ENCODE measurements around the gene SMIM8.

Gene SMIM8

DNA sequence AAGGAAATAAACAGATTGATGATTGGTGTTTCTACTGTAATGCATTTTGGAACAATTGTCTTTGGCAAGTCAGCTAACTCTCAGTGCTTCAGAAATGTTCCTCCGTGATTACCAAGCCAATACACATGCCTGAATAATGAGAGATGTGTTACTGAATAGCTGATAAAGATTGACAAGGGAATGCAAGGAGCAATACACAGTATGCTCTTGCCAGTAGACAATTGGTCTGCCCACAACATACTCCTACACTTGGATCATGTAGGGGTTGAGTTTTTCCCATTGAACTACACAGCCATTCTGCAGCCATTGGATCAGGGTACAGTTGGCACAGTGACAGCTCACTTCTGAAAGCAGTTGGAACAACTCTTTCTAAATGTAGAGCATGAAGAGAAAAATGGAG, 12.3 kb downstream of the SMIM8 start:
- DNase-seq (ENCODE audit: low spot score): no peak

DNA sequence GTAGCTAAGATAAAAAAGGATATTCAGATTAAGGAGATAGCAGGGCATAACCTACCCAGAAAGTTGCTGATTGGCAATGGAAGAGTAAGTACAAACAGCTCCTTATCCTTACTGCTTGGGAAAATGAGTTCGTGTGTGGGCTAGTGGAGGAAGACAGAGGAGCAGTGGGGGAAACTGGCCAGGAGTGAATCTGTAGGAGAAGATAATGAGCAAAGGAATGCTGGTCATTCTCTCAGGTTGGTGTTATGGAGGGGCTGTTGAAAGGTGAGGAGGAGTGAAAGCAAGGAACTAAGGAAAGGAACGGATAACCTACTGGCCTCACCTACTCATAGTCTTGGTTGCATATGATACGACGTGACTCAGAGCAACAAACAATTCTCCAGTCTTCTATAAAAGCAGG, 14.0 kb downstream of the SMIM8 start:
- DNase-seq (ENCODE audit: low spot score): no peak

DNA sequence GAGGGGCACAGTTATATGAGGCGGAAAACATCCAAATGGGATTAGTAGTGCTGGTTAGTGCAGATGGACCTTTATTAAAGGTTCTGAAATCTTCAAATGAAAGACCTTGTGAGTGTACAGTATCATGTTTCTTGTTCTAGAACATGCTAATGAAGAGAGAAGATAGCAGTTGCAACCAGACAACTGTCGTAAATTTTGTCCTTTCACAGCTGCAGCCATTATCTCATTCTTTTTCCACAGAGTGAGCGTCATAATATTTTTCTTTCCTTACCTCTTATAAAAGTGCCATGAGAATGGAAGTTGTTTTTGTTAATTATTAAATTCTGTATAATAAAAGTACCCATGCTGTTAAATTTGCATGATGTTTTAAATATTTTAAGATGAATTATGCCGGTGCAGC, 17.8 kb downstream of the SMIM8 start:
- no peak for DNase-seq (ENCODE audit: low spot score)

DNA sequence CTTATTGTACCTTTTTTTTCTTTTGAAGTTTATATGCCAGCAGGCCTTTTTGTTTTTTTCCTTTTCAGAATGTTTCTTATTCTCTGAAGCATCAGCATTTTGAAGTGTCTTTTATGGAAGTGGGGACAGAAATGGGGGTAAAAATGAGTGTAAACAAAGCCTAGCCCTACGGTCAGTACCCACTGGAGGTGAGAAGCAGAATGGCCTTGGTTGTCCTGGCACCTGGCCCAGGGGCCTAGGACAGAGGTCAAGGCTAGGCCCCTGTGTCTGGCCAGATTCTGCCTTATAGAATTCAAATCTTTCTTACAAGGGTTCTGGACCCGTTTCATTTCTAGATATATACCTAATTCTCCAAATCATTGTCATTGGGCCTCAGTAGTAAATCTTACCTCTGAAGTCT, 18.8 kb downstream of the SMIM8 start:
- DNase-seq (ENCODE audit: low spot score): no peak

DNA sequence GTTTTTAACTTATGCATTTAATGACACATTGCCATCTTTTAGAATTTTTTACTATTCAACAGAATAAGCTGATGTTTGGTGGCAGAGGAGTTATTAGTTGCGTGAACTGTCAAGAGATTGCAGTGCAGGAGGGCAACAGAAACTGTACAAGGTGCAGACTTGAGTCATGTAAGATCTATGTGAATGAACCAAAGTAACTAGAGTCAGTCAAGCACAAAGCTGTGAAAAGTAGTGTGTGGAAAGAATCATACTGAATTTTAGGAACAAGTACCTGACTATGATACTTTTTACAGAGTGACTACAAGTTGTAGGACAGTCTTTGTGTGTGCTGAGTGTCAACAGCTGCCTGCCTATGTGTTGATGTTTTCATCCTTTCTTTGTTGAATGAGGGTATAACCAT, 19.5 kb downstream of the SMIM8 start:
- no peak for DNase-seq (ENCODE audit: low spot score)

DNA sequence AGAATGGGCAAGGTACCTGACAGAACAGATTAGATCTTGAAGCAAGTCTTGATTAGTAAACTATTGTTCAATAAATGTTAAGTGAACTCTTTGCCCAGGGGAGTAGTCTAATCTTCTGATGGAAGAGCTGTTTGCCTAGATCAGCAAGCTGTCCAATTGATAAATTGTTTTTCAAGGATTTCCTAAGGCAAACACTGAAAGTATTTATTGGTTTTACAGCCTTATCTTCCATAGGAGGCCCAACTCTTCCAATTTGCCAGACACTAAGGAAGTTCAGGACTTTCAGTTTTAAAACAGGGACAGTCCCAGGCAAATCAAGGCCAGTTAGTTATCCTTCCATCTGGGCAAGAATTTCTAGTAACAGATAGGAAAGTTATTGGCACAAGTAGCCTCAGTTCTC, 20.4 kb downstream of the SMIM8 start:
- DNase-seq (ENCODE audit: low spot score): no peak

DNA sequence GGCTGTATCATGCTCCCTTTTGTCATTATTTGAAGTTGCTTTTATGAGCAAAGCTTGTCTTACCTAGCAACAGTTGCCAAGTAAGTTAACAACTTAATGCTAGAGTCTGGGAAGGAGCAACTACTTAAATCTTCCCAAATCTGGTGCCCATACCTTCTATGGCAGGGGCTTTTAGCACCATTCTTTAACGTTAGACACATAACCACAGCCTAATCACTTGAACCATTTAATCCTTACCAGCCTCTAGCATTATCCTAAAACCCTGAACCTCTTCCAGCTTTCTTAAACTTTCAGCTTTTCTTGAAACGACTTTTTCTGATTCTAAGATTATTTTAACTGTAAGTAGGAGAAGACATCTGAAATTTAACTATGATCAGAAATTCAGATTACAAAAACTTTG, 22.3 kb downstream of the SMIM8 start, which contains the start of gene C6orf163:
Gene C6orf163, plus strand, starts transcription at position 83 of the 400 bp plus-strand sequence. Its CDS starts 287 bp downstream, at position 370.
- DNase-seq (ENCODE audit: low spot score): no peak

DNA sequence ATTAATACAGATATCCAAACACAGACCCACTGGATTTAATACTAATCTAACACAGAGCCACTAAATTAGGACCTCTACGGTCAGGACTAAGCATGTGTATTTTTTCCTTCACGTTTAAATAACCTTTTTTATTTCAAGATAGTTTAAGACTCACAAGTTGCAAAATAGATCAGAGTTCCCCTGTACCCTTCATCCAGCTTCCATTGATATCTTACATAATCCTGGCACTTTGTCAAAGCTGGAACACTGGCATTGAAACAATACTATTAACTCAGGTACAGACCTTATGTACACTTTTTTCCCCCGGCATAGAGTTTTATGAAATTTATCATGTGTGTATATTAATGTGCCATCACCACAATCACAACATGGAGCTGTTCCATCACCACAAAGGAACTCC, 24.3 kb downstream of the SMIM8 start:
- no peak for DNase-seq (ENCODE audit: low spot score)

DNA sequence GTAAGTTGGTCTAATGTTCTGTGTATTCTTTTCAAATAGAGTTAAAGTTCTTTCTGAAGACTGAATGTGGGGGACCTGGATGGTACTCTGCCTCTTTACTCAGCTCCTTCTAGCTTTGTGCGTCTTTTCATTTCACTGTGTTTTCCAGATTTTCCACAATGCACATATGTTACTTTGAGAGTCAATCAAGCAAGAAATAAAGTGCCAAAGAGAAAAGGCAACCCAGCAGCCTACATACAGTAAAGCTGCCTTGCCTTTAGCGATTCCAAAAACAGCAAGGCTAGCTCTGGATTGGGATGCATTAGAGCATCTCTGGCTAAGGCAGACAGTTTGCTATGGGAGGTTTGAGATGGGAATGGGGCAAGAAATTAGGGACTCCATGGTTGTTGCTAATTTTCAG, 27.5 kb downstream of the SMIM8 start:
- DNase-seq (ENCODE audit: low spot score): no peak

DNA sequence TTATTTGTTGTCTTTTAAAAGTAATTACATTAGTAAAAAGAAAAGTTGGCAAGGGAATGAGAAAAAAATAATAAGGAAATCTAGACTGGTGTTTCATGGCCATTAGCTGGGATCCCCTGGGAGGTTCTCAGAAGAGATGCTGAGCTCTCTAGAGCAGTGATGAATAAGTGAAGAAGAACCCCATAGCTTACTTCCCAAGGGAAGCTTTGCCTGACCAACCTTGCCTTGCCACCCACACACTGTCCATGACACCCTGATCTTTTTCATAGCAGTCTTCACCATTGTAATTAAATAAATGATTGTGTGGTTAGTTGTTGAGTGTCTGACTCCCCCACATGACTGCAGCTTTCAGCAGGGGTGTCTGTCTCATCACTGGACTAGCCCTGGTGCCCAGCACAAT, 28.1 kb downstream of the SMIM8 start:
- DNase-seq (ENCODE audit: low spot score): no peak

DNA sequence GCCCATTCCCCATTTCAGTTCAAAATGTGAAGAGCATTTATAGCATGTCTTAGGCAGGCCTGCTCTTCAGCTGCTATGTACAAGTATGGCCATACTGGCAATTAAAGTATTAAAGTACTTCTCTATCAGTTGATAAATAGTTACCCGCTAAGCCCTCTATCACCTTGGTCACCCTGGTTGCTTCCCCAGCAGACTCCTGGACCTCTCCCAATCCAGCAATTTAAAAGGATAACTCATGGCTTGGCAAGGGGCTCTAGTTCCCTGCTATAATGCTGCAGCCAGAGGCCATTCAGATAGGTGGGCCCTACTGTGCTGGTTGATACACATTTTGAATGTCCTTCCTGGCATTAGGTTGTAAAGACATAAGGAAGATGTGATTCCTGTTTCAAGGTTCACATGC, 29.2 kb downstream of the SMIM8 start:
- no peak for DNase-seq (ENCODE audit: low spot score)

DNA sequence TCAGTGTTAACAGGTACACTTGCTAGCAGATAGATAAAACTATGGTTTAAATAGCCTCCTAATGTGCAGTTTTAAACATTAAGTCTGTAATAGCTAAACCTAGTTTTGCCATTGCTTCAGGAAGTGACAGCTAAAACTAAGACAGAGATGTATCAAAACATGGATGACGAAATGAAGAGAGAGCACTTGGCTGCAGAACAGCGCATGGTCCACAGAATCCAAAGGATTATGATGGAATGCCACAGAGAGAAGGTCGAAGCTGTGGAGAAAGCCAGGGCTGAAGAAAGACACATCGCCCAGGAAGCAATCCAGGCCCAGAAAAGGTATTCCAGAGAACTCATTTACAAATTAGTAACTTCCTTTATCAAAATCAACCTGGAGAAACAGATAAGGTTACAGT, 33.8 kb downstream of the SMIM8 start:
- no peak for DNase-seq (ENCODE audit: low spot score)

DNA sequence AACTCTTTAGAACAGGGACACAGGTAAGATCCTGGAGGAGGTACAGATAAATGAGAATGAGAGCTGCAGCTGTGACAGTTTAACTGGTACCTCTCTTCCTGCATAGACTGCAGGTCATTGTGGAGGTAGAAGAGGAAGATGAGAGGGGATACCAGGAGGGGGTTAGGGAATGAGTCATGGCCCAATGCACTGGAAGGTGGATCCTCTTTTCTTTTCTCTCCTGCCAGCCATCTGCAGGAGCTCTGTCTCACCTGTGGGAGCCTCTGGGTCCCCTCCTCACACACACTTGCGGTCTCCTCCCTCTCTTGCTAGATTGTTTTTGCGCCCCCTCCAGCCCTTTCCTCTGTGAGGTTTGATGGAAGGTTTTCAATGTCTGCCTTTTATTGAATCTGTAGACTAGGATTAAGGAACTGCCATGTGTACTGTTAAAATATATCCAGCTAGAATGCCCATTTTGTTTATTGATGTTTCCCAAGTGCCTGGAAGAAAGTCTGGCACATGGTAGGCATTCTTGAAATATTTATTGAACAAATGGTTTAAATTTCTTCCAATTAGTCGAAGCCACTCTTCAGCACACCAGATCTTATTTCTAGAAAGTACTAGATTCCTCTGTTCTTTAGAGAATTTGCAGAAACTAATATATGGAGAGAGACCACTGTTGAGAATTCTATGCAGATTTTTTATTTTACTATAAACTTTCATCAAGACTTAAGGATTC, 35.2 kb downstream of the SMIM8 start:
- DNase-seq (ENCODE audit: low spot score): no peak

DNA sequence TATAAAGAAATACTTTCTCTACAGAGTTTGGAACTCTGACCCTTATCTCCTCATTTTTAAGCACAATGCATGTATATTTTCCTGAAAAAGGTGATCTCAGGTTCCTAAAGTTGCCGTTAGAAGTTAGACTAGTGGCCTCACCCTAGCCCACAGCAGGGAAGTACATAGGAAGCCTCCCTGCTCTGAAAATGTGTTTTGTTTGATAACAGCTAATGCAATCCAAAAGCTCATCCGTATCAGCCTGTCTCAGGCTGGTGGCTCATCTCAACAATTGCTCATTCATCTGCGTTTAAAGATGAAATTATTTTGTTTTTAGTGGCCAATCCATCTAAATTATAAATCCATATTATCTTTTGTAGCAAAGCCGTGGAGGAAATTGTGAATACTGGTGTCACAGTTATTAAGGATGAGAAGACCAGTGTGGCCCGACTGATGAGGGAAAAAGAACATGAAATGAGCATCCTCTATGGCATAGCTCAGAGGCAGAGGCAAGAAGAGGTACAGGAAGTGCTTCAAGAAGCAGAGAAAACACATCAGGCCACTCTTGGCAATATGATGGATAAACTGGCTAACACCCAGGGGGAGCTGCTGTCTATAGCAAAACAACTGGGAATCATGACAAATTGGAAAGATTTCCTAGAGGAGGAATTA, 42.3 kb downstream of the SMIM8 start:
- DNase-seq (ENCODE audit: low spot score): no peak

DNA sequence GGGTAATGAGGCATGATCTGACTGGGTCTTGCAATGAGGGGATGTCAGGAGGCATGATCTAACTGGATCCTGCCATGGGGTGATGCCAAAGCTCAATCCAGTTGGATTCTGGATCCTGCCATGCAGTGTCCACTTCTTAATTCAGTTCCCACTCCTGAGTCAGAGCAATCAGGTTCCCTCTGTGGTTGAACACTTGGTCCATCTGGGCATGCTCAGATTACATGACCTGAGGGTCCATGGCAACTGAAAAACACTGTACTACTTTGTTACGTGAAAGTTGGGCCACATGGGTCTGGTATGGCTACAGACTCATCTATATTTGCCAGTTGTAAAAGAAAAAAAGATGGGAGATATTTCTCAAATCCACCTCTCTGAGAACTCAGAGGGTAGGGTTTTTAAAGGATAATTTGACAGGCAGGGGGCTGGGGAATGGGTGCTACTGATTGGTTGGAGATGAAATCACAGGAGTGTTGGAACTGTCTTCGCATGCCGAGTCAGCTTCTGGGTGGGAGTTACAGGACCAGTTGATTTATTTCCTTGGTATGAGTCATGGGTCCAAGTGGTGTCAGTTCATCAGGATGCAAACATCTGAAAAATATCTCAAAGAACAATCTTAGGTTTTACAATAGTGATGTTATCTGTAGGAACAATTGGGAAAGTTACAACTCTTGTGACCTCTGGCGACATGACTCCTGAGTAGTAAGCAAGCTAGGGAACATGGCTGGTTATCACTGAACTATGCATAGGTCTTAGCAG, 43.9 kb downstream of the SMIM8 start:
- DNase-seq (ENCODE audit: low spot score): no peak

DNA sequence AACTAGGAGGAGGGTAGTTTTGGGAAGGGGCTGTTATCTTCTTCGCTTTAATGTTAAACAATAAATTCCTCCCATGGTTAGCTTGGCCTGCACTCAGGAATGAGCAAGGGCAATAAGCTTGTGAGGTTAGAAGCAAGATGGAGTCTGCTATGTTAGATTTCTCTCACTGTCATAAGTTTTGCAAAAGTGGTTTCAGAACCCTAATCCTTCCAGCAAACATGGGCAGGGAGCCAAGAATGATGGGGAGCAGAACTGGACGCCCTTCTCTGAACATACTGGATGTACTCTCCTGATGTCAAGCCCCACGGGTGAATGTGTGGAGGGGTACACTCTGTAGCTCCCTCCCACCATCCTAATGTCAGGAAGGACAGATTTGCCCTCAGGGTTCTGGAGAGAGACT, 44.5 kb downstream of the SMIM8 start:
- DNase-seq (ENCODE audit: low spot score): no peak

DNA sequence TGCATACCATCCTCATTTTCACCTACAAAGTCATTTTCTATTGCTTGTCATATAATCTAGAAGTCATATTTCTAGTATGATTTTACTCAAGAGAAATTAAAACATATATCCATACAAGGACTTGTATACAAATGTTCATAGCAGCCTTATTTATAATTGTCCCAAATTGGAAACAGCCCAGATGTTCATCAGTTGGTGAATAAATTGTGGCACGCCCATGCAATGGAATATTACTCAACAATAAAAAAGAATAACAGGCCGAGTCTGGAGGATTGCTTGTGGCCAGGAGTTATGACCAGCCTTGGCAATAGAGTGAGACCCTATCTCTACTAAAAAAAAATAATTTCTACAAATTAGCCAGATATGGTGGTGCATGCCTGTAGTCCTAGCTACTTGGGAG, 51.0 kb downstream of the SMIM8 start:
- DNase-seq (ENCODE audit: low spot score): no peak

DNA sequence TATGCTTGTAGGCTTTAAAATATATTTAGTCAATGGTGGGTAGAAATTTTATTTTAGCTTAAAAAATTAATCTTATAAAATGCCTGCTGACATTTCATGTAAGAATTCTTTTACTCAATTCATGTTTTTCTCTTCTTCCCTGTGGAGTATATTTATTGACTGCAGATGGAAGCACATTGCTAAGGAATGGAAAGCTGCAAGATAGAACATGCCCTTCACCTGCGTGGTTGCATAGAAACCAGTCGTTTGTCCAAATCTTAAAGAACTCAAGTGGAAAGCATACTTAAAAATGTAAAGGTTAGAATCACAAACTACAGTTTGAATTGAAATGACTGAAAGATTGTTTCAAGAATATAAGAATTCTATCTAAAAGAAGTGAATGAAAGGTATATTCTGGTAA, 52.9 kb downstream of the SMIM8 start:
- DNase-seq (ENCODE audit: low spot score): no peak

DNA sequence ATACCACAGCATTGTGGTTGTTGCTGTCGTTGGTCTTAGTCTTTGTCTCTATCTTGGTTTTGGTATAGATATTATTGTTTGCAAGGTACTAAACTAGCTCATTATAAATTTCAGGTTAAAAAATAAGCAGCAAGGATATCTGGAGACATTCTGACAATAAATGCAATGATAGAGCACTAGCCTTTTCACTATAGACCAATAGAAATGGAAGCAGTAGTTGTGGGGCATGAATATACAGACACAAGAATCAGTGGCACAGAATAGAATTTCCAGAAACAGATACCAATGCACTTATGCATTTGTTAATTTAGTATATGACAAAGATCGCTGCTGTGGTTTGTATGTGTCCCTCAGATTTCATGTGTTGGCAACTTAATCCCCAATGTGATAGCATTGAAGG, 54.3 kb downstream of the SMIM8 start:
- DNase-seq (ENCODE audit: low spot score): no peak

DNA sequence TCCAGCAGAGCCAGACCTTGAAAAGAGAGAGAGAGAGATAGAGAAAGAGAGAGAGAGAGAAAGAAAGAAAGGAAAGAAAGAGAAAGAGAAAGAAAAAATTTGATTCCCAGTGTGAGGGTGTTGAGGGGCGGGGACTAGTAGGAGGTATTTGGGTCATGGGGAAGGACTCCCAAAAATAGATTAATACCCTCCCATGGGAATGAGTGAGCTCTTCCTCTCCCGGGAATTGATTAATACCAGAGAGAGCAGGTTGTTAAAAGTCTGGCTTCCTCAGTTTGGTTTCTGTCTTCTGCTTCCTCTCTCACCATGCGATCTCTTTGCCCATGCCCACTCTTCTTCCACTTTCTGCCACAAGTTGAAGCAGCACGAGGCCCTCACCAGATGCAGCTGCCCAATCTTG, 56.6 kb downstream of the SMIM8 start:
- DNase-seq (ENCODE audit: low spot score): no peak

DNA sequence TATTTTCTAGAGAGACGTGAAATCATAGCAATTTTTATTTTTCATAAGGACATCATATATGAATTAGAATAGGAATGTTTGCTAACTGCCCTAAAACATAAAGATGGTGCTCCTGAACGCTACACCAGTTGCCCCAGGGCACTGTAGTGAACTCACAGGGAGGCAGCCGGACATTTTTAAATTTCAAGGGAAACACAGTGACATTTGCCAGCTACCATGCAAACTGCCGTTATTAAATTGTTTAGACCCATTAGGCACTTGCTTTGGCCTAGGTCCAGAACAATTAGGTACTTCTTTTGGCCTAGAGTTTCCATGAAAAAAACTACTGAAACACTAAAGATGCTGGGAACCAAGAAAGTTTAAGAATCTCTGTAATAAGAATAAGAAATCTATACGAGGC, 60.5 kb downstream of the SMIM8 start:
- DNase-seq (ENCODE audit: low spot score): no peak

DNA sequence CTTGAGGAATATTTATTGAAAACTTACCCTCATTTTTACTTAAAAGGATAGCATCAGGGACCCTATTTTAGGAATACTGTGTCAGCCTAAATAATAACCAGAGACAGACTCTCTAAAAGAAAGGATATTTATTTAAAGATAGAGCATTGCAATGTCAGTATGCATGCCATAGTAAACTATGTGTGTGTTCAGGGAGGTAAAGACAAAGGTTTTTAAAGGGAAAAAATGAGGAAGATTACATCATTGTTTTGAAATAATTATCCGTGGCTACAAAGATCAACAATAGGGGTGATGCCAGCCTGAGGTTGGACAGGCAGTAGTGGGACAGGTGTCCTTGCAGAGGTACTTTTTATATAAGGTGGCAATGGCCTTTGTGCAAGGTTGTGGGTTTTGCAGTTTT, 61.6 kb downstream of the SMIM8 start:
- no peak for DNase-seq (ENCODE audit: low spot score)

DNA sequence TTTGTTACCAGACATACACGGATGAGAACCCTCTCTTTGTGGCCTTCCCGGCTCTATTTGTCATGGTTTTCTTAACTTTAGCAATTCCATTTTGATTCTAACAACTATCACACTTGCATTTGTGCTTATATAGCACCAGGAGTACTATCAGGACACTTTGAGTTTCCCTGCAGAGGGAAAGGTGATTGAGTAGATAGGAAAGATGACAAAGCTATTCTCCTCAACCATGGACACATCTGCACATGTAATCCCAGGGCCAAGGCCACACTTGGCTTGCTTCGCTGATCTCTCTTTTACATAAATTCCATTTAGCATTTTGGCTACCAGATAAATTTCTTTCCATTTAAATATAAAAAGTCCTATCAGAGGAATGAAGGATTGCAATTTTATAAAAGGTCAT, 62.1 kb downstream of the SMIM8 start:
- DNase-seq (ENCODE audit: low spot score): no peak
